Duodenal mucosa (tissue), 2 donors: ENCODE results near the gene SYT13.

Source experiments
- H3K27ac ChIP-seq: one replicate; pipeline ENCODE4 v1.7.0; 2013; ENCODE audit warnings: low read depth, low read length
- H3K27me3 ChIP-seq, 2 donors: one replicate each; pipeline ENCODE4 v1.7.0; 2013; ENCODE audit warnings: low read length in 2 of 2, control low read depth in 1 of 2; ENCODE audit not compliant: insufficient read depth in 2 of 2, control insufficient read depth in 1 of 2
- H3K36me3 ChIP-seq, 2 donors: one replicate each; pipeline ENCODE4 v1.7.0; 2013; ENCODE audit warnings: low read length in 2 of 2, control low read depth in 1 of 2; ENCODE audit not compliant: insufficient read depth in 2 of 2, control insufficient read depth in 1 of 2
- H3K4me1 ChIP-seq, 2 donors: one replicate each; pipeline ENCODE4 v1.7.0; 2013; ENCODE audit warnings: low read length in 2 of 2, control low read depth in 1 of 2; ENCODE audit not compliant: insufficient read depth in 2 of 2, control insufficient read depth in 1 of 2
- H3K4me3 ChIP-seq, 2 donors: one replicate each; pipeline ENCODE4 v1.7.0; 2013; ENCODE audit warnings: low read length in 2 of 2, low read depth in 1 of 2
- H3K9ac ChIP-seq, 2 donors: one replicate each; pipeline ENCODE4 v1.7.0; 2013; ENCODE audit warnings: low read length in 2 of 2, low read depth in 1 of 2
- H3K9me3 ChIP-seq, 2 donors: one replicate each; pipeline ENCODE4 v1.7.0; 2013; ENCODE audit warnings: low read length in 2 of 2, control low read depth in 1 of 2; ENCODE audit not compliant: control insufficient read depth in 1 of 2

Gene SYT13

GRCh38 chr11:45323601-45324249, 37.6 kb upstream of the SYT13 start:
- Histone ChIP-seq H3K4me3 (no peak overlapping the region), H3K4me1 (no peaks in the 10 kb centered on the region), H3K27ac (no peak overlapping the region), H3K36me3 (no peaks in the 10 kb centered on the region), H3K9me3 (no peaks in the 10 kb centered on the region), H3K9ac (no peak overlapping the region), H3K27me3 (no peaks in the 10 kb centered on the region)

- Histone ChIP-seq H3K9me3 (no peaks in the 10 kb centered on the region), H3K4me1 (no peaks in the 10 kb centered on the region), H3K9ac (no peak overlapping the region), H3K36me3 (no peaks in the 10 kb centered on the region), H3K4me3 (no peak overlapping the region), H3K27me3 (no peaks in the 10 kb centered on the region), H3K27ac (no peak overlapping the region)
These were observed 36.9 kb upstream of the SYT13 start for GRCh38 chr11:45322891-45323600.

GRCh38 chr11:45322111-45322705, 36.1 kb upstream of the SYT13 start:
- H3K9ac ChIP-seq = no peak overlapping the region
- H3K4me3 ChIP-seq = no peak overlapping the region
- no peak overlapping the region for H3K27ac ChIP-seq
- H3K4me1 ChIP-seq = no peaks in the 10 kb centered on the region
- H3K27me3 ChIP-seq = no peaks in the 10 kb centered on the region
- H3K9me3 ChIP-seq = no peaks in the 10 kb centered on the region
- no peaks in the 10 kb centered on the region for H3K36me3 ChIP-seq

GRCh38 chr11:45321669-45322068, 35.5 kb upstream of the SYT13 start:
- Histone ChIP-seq H3K4me1 (no peaks in the 10 kb centered on the region), H3K9me3 (no peaks in the 10 kb centered on the region), H3K9ac (no peak overlapping the region), H3K4me3 (no peak overlapping the region), H3K36me3 (no peaks in the 10 kb centered on the region), H3K27ac (no peak overlapping the region), H3K27me3 (no peaks in the 10 kb centered on the region)

GRCh38 chr11:45321031-45321595, 35.0 kb upstream of the SYT13 start:
- H3K27me3 ChIP-seq = no peaks in the 10 kb centered on the region
- H3K27ac ChIP-seq = no peak overlapping the region
- no peak overlapping the region for H3K9ac ChIP-seq
- H3K36me3 ChIP-seq = no peaks in the 10 kb centered on the region
- H3K4me1 ChIP-seq = no peaks in the 10 kb centered on the region
- H3K9me3 ChIP-seq = no peaks in the 10 kb centered on the region
- no peak overlapping the region for H3K4me3 ChIP-seq

GRCh38 chr11:45320371-45320770, 34.2 kb upstream of the SYT13 start:
- Histone ChIP-seq H3K4me3 (no peak overlapping the region), H3K36me3 (no peaks in the 10 kb centered on the region), H3K27ac (no peak overlapping the region), H3K9ac (no peak overlapping the region), H3K4me1 (no peaks in the 10 kb centered on the region), H3K9me3 (no peaks in the 10 kb centered on the region), H3K27me3 (no peaks in the 10 kb centered on the region)

- Histone ChIP-seq H3K9ac (no peak overlapping the region), H3K9me3 (no peaks in the 10 kb centered on the region), H3K27me3 (no peaks in the 10 kb centered on the region), H3K36me3 (no peaks in the 10 kb centered on the region), H3K4me1 (no peaks in the 10 kb centered on the region), H3K4me3 (no peak overlapping the region), H3K27ac (no peak overlapping the region)
These were observed 32.9 kb upstream of the SYT13 start for GRCh38 chr11:45319077-45319476.

- Histone ChIP-seq H3K27ac (no peak overlapping the region), H3K4me1 (no peaks in the 10 kb centered on the region), H3K4me3 (no peak overlapping the region), H3K9me3 (no peaks in the 10 kb centered on the region), H3K9ac (no peak overlapping the region), H3K36me3 (no peaks in the 10 kb centered on the region), H3K27me3 (no peaks in the 10 kb centered on the region)
These were observed 32.4 kb upstream of the SYT13 start for GRCh38 chr11:45318516-45318915.

GRCh38 chr11:45316258-45316657, 30.1 kb upstream of the SYT13 start:
- no peaks in the 10 kb centered on the region for H3K9me3 ChIP-seq
- no peak overlapping the region for H3K27ac ChIP-seq
- no peaks in the 10 kb centered on the region for H3K36me3 ChIP-seq
- no peak overlapping the region for H3K9ac ChIP-seq
- no peaks in the 10 kb centered on the region for H3K27me3 ChIP-seq
- no peak overlapping the region for H3K4me3 ChIP-seq
- H3K4me1 ChIP-seq = no peaks in the 10 kb centered on the region

GRCh38 chr11:45314900-45315299, 28.8 kb upstream of the SYT13 start:
- Histone ChIP-seq H3K4me1 (no peaks in the 10 kb centered on the region), H3K27me3 (no peaks in the 10 kb centered on the region), H3K9me3 (no peaks in the 10 kb centered on the region), H3K9ac (no peak overlapping the region), H3K4me3 (no peak overlapping the region), H3K27ac (no peak overlapping the region), H3K36me3 (no peaks in the 10 kb centered on the region)
